Esophagus muscularis mucosa (tissue), 4 donors: ENCODE measurements around the gene OR2L2. TPM values are rescaled to one million over a fixed set of nuclear protein-coding genes. Genes with fewer than 3 reads are reported as not detected.
"Not testable (repeated sequence)": the region's sequence is repeated elsewhere in the genome, so short reads cannot be mapped to it uniquely, and the experiment has no call there.

Experiments
- DNase-seq: peaks from one replicate; pipeline ENCODE4 v3.0.0-alpha.2; 2017; ENCODE audit errors: extremely low spot score
- H3K27ac ChIP-seq, 4 donors: fragments of 200-600 bp; sonication (generic); replicated peaks in 1 of 4; 1 replicate in 3 of 4; 2 replicates in 1 of 4; pipeline ENCODE4 v1.5.1; 2016 to 2019; ENCODE audit warnings: mild to moderate bottlenecking in 1 of 4
- H3K27me3 ChIP-seq, 4 donors: fragments of 200-600 bp; sonication (generic); one replicate each; pipeline versions ENCODE4 v1.5.1 to v1.6.0; 2016 to 2019
- H3K36me3 ChIP-seq, 4 donors: fragments of 200-600 bp; sonication (generic); one replicate each; pipeline ENCODE4 v1.5.1; 2016 to 2019
- H3K4me1 ChIP-seq, 4 donors: fragments of 200-600 bp; sonication (generic); one replicate each; pipeline ENCODE4 v1.5.1; 2016 to 2019
- H3K4me3 ChIP-seq, 4 donors: fragments of 200-600 bp; sonication (generic); 1 replicate in 2 of 4; 2 replicates in 2 of 4; pipeline ENCODE4 v1.5.1; 2016 to 2019; ENCODE audit warnings: mild to moderate bottlenecking in 4 of 4, moderate library complexity in 1 of 4
- H3K9me3 ChIP-seq, 4 donors: fragments of 200-600 bp; sonication (generic); 1 replicate in 3 of 4; 2 replicates in 1 of 4; pipeline ENCODE4 v1.5.1; 2016 to 2019
- EP300 ChIP-seq: sonication (generic); formaldehyde crosslinking; IDR thresholded peaks from one replicate; pipeline ENCODE4 v1.6.1; 2017; ENCODE audit warnings: antibody characterized with exemption
- POLR2A ChIP-seq: fragments of 450-650 bp; IDR thresholded peaks from one replicate; pipeline ENCODE4 v1.6.1; 2017; ENCODE audit warnings: antibody characterized with exemption, moderate library complexity, mild to moderate bottlenecking, low read depth
- POLR2AphosphoS5 ChIP-seq, 2 donors: sonication (generic); formaldehyde crosslinking; IDR thresholded peaks; one replicate each; pipeline ENCODE4 v1.6.1; 2017; ENCODE audit warnings: antibody characterized with exemption in 2 of 2
- WGBS: methylation state at CpG from one replicate; pipeline ENCODE4 v1.1.5; 2018; 5-methylcytosine and 5-hydroxymethylcytosine counted together
- intact Hi-C: fragments of 100-400 bp; cut with DNase I; formaldehyde crosslinking; loops from one replicate; pipeline ENCODE4 v1.15.1; 2023
- total RNA-seq, 4 donors: library from RNA; depleted of rRNA; stranded (reverse); fragments of >200 nt; gene quantifications; one replicate each; pipeline versions ENCODE4 v1.1.0 to v1.2.1, GENCODE V29; 2016
- TF ChIP-seq, protein P1 (sequence below), 3 experiments: fragments of 200-600 bp in 2 of 3; fragments of 450-650 bp in 1 of 3; sonication (generic) in 2 of 3; IDR thresholded peaks; one replicate each; pipeline ENCODE4 v1.5.1; 2017 to 2019; ENCODE audit warnings: antibody characterized with exemption in 3 of 3, mild to moderate bottlenecking in 2 of 3, moderate library complexity in 1 of 3

OR2L2 gene
- total RNA-seq, 4 donors from 2014 or later: not detected

DNA sequence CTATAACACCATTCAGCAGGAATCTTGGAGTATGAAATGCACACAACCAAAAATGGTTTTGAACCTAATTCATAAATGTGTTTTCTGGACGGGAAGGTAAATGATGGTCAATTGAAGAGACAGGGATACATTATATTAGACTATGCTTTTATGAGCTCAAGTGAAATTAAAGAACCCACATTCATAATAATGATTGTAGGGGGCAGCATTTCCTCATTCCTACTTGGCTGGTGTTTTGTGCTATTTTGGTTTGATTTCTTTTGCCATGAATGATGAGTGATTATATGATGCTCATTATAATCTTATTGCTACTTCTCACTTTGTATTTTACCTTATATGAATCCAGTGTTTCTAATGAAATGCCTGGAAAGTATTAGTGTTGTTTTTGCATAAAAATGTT is 17.1 kb downstream of the OR2L2 start:
- 62% methylated on average over 1 of the region's 1 CpG for WGBS
- DNase-seq: no peak
- Histone ChIP-seq H3K27me3 (no peaks in the 10 kb centered on the region), H3K9me3 (no peaks in the 10 kb centered on the region), H3K4me3 (no peak overlapping the region), H3K4me1 (no peaks in the 10 kb centered on the region), H3K27ac (no peak overlapping the region), H3K36me3 (no peaks in the 10 kb centered on the region)
- TF ChIP-seq POLR2A (no peak), EP300 (no peak), POLR2AphosphoS5 (IDR thresholded peaks at IDR 0.05) (no peak)
- TF ChIP-seq, protein P1, sequence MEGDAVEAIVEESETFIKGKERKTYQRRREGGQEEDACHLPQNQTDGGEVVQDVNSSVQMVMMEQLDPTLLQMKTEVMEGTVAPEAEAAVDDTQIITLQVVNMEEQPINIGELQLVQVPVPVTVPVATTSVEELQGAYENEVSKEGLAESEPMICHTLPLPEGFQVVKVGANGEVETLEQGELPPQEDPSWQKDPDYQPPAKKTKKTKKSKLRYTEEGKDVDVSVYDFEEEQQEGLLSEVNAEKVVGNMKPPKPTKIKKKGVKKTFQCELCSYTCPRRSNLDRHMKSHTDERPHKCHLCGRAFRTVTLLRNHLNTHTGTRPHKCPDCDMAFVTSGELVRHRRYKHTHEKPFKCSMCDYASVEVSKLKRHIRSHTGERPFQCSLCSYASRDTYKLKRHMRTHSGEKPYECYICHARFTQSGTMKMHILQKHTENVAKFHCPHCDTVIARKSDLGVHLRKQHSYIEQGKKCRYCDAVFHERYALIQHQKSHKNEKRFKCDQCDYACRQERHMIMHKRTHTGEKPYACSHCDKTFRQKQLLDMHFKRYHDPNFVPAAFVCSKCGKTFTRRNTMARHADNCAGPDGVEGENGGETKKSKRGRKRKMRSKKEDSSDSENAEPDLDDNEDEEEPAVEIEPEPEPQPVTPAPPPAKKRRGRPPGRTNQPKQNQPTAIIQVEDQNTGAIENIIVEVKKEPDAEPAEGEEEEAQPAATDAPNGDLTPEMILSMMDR (IDR thresholded peaks at IDR 0.05): no peak
- intact Hi-C loops: no loop called here

DNA sequence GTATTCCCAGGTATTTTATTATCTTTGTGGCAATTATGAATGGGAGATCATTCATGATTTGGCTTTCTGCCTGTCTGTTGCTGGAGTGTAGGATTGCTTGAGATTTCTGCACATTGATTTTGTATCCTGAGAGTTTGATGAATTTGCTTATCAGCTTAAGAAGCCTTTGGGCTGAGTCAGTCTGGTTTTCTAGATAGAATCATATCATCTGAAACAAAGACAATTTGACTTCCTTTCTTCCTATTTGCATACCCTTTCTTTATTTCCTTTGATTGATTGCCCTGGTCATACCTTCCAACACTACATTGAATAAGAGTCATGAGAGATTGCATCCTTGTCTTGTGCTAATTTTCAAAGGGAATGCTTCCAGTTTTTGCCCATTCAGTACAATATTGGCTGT is 24.8 kb downstream of the OR2L2 start:
- Histone ChIP-seq H3K4me1 (no peaks in the 10 kb centered on the region), H3K36me3 (no peaks in the 10 kb centered on the region), H3K9me3 (peaks cover 0 to 7% (median 3%) of the 10 kb centered on the region in 4 donors), H3K27ac (no peak overlapping the region), H3K27me3 (no peaks in the 10 kb centered on the region), H3K4me3 (no peak overlapping the region)
- TF ChIP-seq POLR2AphosphoS5 (IDR thresholded peaks at IDR 0.05): no peak
- TF ChIP-seq EP300: no peak
- TF ChIP-seq POLR2A: no peak
- TF ChIP-seq, protein P1 (IDR thresholded peaks at IDR 0.05): no peak
- DNase-seq: no peak
- intact Hi-C loops: no loop called here

DNA sequence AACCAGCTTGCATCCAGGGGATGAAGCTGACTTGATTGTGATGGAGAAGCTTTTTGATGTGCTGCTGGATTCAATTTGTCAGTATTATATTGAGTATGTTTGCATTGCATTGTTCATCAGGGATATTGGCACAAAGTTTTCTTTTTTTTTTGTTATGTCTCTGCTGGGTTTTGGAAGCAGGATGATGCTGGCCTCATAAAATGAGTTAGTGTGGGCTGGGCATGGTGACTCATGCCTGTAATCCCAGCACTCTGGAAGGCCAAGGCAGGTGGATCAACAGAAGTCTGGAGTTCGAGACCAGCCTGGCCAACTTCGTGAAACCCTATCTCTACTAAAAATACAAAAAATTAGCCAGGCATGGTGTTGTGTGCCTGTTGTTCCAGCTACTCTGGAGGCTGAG is 25.4 kb downstream of the OR2L2 start:
- Histone ChIP-seq H3K4me3 (no peak overlapping the region), H3K36me3 (no peaks in the 10 kb centered on the region), H3K27ac (no peak overlapping the region), H3K4me1 (no peaks in the 10 kb centered on the region), H3K27me3 (no peaks in the 10 kb centered on the region), H3K9me3 (peaks cover 0 to 7% (median 3%) of the 10 kb centered on the region in 4 donors)
- 65% methylated on average over 2 of the region's 2 CpGs for WGBS
- no peak for TF ChIP-seq POLR2AphosphoS5 (IDR thresholded peaks at IDR 0.05)
- TF ChIP-seq EP300: no peak
- TF ChIP-seq, protein P1 (IDR thresholded peaks at IDR 0.05): no peak
- TF ChIP-seq POLR2A: no peak
- no peak for DNase-seq
- intact Hi-C loops: no loop called here

DNA sequence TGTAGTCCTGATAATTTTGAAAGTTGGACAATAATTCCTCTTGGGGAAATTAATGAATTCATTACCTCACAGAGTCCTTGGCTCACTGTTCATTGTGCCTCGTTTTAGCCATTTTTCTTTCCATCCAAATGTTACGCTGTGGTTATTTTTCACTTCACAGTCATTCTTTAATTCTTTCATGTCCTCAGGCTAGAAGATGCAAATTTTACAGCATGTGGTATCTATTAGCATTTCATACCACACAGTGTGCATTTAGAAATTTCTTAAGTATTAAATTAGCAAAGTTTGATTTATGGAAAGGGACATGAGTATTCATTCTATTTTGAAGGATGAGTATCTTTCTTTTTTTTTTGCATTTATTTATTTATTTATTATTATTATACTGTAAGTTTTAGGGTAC is 35.2 kb downstream of the OR2L2 start:
- Histone ChIP-seq H3K4me3 (no peak overlapping the region), H3K36me3 (no peaks in the 10 kb centered on the region), H3K27ac (no peak overlapping the region), H3K27me3 (no peaks in the 10 kb centered on the region), H3K4me1 (no peaks in the 10 kb centered on the region), H3K9me3 (no peaks in the 10 kb centered on the region)
- WGBS: 76% methylated on average over 2 of the region's 2 CpGs
- TF ChIP-seq, protein P1 (IDR thresholded peaks at IDR 0.05): no peak
- TF ChIP-seq POLR2A: no peak
- no peak for TF ChIP-seq EP300
- no peak for TF ChIP-seq POLR2AphosphoS5 (IDR thresholded peaks at IDR 0.05)
- intact Hi-C loops: no loop called here
- DNase-seq: no peak

DNA sequence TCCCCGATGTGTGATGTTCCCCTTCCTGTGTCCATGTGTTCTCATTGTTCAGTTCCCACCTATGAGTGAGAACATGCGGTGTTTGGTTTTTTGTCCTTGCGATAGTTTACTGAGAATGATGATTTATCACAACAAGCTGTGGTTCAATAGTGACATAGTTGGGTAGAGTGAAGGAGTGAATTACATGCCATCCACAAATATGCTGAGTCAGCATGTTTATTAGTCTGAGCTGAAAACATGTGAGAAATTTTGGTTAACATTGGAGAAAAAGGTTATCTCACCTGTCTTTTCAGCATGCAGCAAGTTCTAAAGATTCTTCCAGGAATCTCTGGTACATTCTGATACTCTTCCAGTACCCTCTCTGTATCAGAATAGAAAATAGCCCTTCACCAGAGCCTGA is 35.7 kb downstream of the OR2L2 start:
- H3K36me3 ChIP-seq: no peaks in the 10 kb centered on the region
- 89% methylated on average over 3 of the region's 3 CpGs for WGBS

DNA sequence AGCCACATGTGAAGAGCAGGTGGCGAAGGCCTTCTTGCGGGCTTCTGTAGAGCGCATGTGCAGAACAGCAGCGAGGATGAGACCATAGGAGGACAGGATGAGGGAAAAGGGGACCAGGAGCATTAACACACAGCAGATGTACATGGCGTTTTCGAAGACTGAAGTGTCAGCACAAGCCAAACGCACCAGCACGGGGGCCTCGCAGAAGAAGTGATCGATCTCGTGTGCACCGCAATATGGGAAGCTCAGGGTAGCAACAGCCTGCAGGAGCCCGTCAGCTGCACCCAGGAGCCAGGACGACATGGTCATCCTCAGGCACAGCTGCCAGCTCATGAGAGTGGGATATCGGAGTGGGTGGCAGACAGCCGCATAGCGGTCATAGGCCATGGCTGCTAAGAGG is 54.0 kb downstream of the OR2L2 start:
- H3K9me3 ChIP-seq, DNase-seq, H3K4me3 ChIP-seq, intact Hi-C loops, H3K4me1 ChIP-seq, H3K27me3 ChIP-seq, H3K27ac ChIP-seq, H3K36me3 ChIP-seq: not testable (repeated sequence)
- WGBS: no CpG with 5 or more reads among the region's 17 CpGs

More for the DNA sequence above, 35.7 kb downstream of the OR2L2 start:
- Histone ChIP-seq H3K27me3 (no peaks in the 10 kb centered on the region), H3K4me1 (no peaks in the 10 kb centered on the region), H3K4me3 (no peak overlapping the region), H3K9me3 (no peaks in the 10 kb centered on the region), H3K27ac (no peak overlapping the region)
- no peak for DNase-seq
- TF ChIP-seq POLR2A (no peak), EP300 (no peak), POLR2AphosphoS5 (IDR thresholded peaks at IDR 0.05) (no peak)
- TF ChIP-seq, protein P1 (IDR thresholded peaks at IDR 0.05): no peak
- intact Hi-C loops: no loop called here
